NCI-H146 (cell line): ENCODE results near the gene RPL35A.
A peak's percentile ranks its signal among the peaks of the same experiment; 100 is the strongest.
"Not testable (repeated sequence)": the region's sequence is repeated elsewhere in the genome, so short reads cannot be mapped to it uniquely, and the experiment has no call there.

Experiments used
- DNase-seq: peaks from one replicate; lab custom pipeline; 2025; lab: John Stamatoyannopoulos, UW

Gene RPL35A

DNA sequence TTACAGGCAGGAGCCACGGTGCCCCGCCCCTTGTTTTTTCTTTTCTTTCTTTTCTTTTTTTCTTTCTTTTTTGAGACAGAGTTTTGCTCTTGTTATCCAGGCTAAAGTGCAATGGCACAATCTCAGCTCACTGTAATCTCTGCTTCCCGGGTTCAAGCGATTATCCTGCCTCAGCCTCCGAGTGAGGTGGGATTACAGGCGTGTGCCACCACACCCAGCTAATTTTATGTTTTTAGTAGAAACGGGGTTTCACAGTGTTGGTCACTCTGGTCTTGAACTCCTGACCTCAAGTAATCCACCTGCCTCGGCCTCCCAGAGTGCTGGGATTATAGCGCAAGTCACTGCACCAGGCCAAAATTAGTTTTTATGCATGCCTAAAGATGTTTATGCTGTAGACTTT lies 2.5 kb downstream of the RPL35A start:
- no peak for DNase-seq

DNA sequence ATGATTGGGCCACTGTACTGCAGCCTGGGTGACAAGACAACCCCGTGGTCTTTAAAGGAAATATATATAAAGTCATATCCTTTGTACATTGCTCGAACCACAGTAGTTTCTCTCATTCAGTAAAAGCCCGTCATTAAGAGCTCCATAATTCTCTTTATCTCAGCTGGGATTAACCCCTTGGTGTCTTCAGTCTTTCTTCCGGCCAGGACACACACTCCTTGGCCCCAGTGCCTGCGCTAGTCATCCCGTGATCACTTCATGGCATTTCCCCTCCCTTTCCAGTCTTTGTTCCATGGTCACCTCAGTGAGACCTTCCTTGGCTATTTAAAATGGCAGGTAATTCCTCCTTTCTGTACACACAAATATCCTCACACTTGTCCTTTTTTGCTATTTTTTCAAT lies 3.3 kb downstream of the RPL35A start:
- DNase-seq = no peak

DNA sequence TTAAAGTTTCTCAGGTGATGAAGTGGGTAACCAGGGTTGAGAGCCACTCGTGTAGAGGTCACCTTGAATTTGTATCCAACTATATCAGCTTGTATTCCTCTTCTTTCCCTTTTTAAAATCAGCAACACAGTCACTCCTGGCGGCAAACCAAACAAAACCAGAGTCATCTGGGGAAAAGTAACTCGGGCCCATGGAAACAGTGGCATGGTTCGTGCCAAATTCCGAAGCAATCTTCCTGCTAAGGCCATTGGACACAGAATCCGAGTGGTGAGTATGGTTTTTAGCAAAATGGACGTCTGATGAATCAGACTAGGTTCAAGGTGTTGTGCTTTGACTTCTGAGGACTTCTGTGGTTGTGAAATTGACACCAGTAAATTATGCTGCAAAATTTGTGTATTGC lies 3.9 kb downstream of the RPL35A start:
- no peak for DNase-seq

DNA sequence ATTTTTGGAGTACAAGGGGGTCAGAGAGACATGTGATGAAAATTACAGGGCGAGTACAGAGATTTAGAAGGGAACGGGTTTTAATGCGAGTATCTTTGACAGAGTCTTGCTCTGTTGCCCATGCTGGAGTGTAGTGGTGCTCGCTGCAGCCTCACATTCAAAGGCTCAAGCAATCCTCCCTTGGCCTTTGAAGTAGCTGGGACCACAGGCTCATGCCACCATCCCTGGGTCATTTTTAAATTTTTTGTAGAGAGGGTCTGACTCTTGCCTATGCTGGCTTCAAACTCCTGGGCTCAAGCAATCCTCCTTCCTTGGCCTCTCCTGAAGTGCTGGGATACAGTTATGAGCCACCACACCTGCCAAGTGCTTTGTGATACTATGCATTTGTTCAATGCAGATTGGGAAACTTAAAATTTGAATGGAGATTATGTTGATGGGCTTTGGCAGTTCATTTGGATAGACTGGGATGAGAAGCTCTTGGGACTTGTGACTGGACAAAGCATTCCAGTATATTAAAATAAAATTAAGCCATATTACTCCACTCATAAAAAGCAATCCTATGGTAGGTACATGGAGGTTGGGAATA lies 6.0 kb downstream of the RPL35A start:
- DNase-seq = no peak

DNA sequence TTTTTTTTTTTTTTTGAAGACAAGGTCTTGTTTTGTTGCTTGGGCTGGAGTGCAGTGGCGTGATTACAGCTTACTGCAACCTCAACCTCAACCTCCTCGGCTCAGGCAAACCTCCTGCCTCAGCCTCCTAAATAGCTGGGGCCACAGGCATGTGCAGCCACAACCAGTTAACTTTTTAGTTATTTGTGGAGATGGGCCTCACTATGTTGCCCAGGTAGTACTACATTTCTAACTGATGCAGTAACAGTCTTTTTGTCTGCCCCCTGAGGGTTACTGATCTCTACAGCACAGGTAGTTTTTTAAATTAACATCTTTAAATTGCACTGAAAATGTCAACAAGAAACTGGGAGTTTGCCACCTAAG lies 6.6 kb downstream of the RPL35A start:
- no peak for DNase-seq

DNA sequence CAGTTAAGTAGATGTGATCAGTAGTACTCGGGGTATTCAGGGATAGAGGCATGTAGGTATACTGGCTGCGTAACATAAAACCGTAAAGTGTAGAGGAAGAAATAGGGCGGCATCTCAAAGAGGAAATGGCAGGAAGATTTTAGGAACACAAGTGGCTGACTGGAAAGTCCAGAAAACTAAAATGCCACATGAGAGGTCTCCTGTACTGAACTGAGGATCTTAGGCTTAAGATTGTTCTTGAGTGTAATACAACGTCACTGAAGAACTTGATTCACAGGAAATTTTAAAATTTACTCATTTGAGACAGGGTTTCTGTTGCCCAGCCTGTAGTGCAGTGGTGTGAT lies 7.8 kb downstream of the RPL35A start:
- no peak for DNase-seq

DNA sequence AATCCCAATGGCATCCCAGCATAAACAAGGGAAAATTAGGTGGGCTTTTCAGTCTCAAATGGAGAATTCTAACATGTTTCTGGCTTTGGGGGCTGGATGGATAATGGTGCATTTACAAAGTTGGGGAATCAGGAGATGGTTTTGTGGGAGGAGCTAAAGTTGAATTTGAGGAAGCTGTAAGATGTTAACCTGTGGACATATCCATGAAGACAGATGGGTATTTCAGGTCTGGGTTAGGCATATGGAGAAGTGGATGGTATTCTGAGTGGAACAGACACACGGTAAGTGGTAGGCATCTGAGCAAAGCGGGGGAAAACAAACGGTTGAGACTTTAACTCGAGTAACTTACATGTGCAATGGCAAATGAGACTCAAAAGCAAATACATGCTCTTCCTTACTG lies 8.4 kb downstream of the RPL35A start:
- no peak for DNase-seq

DNA sequence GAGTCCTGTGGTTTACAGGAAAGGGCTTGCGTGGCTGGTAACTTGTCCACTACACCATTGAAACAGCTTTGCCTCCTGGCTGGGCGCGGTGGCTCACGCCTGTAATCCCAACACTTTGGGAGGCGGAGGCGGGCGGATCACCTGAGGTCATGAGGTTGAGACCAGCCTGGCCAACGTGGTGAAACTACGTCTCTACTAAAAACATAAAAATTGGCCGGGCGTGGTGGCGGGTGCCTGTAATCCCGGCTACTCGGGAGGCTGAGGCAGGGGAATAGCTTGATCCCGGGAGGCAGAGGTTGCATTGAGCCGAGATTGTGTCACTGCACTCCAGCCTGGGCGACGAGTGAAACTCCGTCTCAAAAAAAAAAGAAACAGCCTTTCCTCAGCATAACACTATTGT lies 8.9 kb downstream of the RPL35A start:
- DNase-seq = not testable (repeated sequence)

DNA sequence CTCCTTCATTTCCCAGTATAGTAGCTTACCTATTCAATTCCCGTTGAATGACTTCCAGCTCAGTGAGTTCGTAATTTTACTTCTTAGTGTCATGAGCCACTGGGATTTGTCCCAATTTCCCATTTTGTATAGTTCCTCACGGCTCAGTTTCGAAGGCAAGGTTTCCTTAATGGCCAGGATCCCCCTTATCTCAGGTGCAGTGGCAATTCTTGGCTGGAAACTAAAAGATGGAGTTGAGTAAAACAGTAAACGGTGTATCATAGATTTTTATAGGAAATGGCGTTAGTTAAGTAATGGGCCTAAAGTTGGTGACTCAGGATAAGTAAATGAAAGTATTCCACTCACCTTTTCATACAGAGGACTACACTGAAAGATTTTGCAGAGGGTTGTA lies 9.5 kb downstream of the RPL35A start:
- no peak for DNase-seq

DNA sequence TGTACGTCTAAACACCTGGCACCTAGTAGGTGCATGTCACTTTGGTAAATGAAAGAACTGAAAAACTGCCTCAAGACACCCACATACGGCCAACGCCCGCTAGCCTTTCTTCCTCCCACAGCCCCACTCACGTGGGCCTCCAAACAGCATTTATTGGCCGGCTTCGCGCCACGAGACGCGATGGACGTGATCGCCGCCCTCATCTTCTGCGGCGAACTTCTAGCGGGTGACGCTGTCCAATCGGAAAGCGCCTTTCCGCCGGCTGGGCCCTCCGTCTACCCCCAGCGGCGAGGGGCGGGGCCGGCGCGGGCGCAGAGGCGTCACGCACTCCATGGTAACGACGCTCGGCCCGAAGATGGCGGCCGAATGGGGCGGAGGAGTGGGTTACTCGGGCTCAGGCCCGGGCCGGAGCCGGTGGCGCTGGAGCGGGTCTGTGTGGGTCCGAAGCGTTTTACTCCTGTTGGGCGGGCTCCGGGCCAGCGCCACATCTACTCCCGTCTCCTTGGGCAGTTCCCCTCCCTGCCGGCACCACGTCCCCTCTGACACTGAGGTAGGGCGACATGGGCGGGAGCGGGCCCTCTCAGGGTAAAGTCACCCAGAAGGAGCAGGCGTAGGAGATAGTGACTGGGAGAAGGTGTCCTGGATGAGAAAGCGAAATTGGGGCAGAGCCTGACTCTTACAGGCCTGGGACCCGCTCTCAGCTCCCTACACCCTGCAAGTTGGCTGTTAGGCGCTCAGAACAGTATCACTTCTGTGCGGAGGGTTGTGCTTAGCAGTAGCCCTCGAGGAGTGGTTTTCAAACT lies 10.1 kb downstream of the RPL35A start, which contains the start of gene LMLN:
TSS of gene LMLN (plus strand) at position 327 of the 803 bp plus-strand sequence. CDS start at position 356, 29 bp downstream.
- DNase-seq = peak; percentile 97

DNA sequence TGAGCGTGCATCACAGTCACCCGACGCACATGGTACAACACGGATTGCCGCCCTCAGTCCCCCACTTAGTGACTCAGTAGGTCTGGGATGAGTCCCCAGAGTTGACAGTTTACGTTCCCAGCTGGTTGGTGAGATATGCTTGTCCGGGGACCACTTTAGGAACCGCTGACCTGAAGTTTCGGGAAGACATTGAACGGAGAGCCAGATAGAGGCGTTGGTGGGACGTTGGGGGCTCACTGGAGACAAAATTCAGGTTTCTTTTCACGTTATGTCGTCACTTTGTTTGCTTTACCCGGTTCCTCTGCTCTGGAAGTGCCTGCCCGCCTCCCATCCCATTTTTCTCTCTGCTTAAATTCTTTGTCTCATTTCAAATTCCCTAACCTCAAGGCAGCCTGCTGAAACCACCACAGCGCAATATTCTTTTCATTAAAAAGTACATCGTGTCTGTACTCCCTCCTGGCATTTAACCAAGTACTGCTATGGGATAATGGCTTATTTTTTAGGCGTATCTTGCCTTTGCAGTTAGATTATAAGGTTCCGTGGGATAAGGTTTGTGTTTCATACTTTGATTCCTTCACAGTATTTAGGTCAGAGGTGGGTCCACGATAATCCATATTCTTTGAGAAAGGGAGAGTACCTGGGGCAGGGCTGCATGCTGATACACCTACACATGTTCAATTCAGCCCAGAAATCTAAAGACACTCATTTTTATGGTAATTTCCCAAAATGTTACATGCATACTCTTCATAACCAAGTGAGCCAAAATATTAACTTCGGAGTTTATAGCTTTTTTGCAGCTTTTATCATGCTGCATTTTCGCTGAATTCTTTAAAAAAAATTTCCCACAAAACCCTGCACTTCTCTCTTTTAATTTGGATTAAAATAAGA lies 10.9 kb downstream of the RPL35A start:
- DNase-seq = no peak

DNA sequence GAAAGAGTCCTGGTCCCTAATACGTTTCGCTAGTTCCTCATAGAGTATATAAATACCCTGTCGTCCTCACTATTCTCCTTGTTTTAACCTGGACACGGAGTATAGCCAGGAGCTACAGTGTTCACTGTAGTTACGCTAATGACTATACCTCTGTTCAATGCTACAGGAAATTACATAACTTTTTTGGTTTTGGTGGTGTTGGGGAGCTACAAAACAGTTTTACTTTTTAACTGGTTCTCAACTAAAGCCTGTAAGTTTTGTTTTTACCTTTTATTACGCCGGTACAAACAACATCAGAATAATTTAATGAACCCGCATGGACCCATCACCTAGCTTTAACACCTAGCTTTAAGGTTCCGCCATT lies 11.6 kb downstream of the RPL35A start:
- DNase-seq = no peak

DNA sequence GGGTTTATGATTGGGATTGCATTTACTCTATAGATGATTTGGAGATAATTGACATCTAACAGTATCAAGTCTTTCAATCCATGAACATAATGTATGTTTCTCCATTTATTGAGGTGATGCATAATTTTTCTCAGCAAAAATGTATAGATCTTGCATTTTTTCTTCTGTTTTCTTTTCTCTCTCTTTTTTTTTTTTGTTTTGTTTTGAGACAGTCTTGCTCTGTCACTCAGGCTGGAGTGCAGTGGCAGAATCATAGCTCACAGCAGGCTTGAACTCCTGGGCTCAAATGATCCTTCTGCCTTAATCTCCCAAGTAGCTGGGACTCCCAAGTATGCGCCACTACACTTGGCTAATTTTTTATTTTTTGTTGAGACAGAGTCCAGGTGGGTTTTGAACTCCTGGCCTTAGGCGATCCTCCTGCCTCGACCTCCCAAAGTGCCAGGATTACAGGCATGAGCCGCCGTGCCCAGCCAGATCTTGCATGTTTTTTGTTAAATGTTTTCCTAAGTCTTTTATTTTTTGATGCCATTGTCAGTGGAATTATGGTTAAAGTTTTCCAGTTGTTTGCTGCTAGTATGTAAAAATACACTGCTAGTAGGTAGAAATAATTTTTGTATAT lies 13.1 kb downstream of the RPL35A start:
- no peak for DNase-seq

DNA sequence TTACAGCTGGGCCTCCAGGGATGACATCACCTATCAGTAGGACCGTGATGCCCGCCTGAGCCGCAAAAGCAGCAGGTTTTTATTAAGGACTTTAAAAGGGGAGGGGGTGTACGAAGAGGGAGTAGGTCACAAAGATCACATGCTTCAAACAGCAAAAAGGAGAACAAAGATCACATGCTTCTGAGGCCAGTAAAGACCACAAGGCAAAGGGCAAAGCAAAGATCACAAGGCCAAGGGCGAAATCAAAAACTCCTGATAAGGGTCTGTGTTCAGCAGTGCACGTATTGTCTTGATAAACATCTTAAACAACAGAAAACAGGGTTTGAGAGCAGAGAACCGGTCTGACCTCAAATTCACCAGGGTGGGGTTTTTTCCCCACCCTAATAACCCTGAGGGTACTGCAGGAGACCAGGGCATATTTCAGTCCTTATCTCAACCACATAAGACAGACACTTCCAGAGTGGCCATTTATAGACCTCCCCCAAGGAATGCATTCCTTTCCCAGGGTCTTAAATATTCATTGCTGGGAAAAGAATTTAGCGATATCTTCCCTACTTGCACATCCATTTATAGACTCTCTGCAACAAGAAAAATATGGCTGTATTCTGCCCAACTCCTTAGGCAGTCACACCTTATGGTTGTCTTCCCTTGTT lies 17.5 kb downstream of the RPL35A start:
- DNase-seq = not testable (repeated sequence)

DNA sequence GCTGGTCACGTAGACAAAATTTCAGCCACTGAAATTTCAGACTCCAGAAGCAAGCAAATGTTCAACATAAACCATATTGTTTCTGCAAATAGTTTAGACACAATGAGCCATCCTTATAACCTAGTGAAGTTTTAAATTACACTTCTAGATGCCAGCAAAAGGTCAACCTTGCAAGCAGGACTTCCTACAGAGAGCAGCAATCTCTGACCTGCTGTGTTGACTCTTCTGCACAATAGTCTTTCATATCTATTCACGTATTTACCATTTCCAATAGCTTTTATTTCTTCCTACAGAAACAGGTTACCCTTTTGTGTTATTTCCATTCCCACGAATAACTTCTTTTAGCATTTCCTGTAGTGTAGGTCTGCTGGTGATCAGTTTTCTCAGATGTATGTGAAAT lies 20.6 kb downstream of the RPL35A start:
- no peak for DNase-seq

DNA sequence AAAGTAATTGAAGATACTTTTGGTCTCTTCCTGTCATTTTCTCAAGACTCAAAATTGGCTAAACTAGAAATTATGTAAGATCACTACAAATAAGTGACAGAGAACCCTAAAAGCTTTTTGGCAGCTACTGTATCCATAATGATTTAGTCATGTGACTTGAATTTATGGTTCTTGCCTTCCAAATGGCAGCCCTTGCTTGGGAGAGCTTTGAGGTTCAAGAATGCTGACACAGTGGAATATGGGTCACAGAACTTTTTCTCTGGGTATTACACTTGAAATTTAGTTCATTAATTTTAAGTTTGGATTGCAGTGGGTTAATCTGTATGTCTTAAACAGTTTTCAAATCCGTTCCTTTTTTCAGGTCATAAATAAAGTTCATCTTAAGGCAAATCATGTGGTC lies 24.0 kb downstream of the RPL35A start:
- DNase-seq = no peak

DNA sequence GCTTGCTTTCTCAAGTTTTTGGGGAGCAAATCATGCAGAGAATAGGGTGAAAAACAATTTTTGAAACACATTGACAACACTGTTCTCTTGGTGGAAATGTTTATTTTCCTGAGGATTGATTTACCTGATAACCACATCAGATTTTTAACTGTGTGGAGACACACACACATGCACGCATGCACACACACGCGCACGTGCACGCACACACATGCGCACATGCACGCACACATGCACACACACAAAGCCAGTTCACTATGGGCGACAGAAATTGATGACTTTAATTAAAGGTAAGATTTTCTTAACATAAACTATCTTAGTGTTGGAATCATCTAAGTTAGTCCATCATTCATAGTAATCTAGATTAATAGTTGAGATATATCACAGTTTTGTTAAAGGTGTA lies 25.3 kb downstream of the RPL35A start:
- DNase-seq = no peak

DNA sequence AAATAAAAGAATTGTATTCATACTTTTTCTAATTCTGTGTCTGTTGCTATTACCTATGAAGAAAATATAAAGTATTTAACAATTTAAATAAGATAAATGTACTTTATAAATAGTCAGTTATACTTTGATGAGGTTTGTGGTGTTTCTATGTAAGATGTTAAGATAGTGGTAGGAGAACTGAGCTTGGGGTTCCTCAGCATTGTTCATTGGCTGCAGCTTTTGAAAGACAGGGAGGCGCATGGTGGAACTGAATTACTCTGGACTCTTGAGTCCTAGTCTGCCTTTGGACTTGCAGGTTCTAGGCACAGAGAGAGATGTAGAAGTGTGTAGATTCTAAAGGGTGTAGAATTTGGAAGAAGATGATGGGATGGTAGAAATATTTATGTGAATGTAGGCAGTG lies 33.1 kb downstream of the RPL35A start:
- DNase-seq = no peak

DNA sequence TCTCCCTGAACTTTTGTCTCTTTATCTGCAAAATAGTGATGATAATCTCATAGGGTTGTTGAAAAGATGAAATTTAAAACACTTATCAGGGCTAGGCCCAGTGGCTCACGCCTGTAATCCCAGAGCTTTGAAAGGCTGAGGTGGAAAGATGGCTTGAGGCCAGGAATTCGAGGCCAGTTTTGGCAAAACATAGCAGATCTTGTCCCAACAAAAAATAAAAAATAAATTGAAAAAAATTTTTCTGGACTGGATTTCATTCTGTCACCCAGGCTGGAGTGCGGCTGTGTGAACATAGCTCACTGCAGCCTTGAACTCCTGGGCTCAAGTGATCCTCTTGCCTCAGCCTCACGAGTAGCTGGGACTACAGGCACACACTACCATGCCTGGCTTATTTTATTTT lies 39.7 kb downstream of the RPL35A start:
- no peak for DNase-seq

DNA sequence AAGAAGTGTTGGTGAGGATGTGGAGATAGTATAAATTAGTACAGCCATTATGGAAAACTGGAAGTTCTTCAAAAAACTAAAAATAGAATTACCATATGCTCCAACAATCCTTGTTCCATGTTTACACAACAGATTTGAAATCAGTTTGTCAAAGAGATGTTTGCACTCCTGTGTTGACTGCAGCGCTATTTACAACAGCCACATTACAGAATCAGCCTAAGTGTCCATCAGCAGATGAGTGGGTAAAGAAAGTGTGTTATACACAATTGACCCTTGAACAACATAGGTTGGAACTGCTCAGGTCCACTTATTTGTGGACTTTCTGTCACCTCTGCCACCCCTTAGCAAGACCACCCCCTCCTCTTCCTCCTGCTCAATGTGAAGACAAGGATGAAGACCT lies 44.7 kb downstream of the RPL35A start:
- no peak for DNase-seq

DNA sequence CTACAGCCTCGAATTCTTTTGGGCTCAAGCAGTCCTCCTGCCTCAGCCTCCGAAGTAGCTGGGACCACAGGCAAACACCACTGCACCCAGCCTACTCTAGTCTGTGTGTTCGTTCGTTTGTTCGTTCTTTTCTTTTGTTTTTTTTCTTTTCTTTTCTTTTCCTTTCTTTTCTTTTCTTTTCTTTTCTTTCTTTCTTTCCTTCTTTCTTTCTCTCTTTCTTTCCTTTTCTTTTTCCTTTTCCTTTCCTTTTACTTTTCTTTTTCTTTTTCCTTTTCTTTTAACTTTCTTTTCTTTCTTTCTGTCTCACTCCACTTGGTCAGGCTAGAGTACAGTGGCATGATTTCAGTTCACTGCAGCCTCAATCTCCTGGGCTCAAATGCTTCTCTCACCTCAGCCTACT lies 46.9 kb downstream of the RPL35A start:
- no peak for DNase-seq

DNA sequence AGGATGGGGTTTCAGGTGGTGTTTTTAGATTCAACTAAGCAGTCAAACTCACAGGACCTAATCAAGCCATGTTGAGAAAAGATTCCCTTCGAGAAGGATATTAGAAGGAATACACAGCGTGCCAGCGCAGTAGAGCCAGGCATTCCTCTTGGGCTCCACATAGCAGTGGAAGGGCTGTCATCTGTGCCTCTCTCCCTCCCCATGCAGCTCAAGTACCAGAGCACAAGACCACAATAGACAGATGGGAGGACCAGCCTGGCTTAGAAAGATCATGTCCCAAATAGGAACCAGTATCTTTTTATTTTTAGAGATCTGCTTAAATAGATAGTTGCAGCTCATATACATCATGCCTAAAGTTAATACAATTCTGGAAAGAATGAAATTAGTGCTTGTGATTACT lies 47.9 kb downstream of the RPL35A start:
- no peak for DNase-seq
